CD14-positive monocyte (primary cell): Measurements from ENCODE around the gene PLXDC2. TPM values are rescaled to one million over a fixed set of nuclear protein-coding genes. Genes with fewer than 3 reads are reported as not detected.

Experiments
- DNase-seq, 3 donors: peaks; one replicate each; pipeline ENCODE4 v3.0.0-alpha.2; 2011 to 2022
- H2AFZ ChIP-seq: 2 replicates; pipeline ENCODE4 v1.6.0; 2012; ENCODE audit warnings: mild to moderate bottlenecking, low read depth, low read length, inconsistent platforms; ENCODE audit not compliant: insufficient read depth, poor library complexity, severe bottlenecking
- H3K27ac ChIP-seq, 2 donors: 1 replicate in 1 of 2; 2 replicates in 1 of 2; pipeline ENCODE4 v1.5.1; 2012 to 2013; ENCODE audit warnings: low read length in 2 of 2, control low read depth in 1 of 2, inconsistent platforms in 1 of 2, low read depth in 1 of 2, mild to moderate bottlenecking in 1 of 2
- H3K27me3 ChIP-seq, 2 donors: one replicate each; pipeline versions ENCODE4 v1.6.0 to v1.6.1; 2011 to 2013; ENCODE audit warnings: low read length in 2 of 2; ENCODE audit not compliant: control insufficient read depth in 2 of 2, insufficient read depth in 2 of 2
- H3K36me3 ChIP-seq, 2 donors: replicated peaks in 1 of 2; 1 replicate in 1 of 2; 2 replicates in 1 of 2; pipeline versions ENCODE4 v1.5.1 to v1.6.1; 2012 to 2013; ENCODE audit warnings: low read length in 2 of 2, control low read depth in 1 of 2, inconsistent platforms in 1 of 2, mild to moderate bottlenecking in 1 of 2; ENCODE audit not compliant: insufficient read depth in 2 of 2, control insufficient read depth in 1 of 2
- H3K4me1 ChIP-seq, 2 donors: 1 replicate in 1 of 2; 2 replicates in 1 of 2; pipeline versions ENCODE4 v1.5.1 to v1.6.1; 2012 to 2013; ENCODE audit warnings: low read length in 2 of 2, control low read depth in 1 of 2, inconsistent platforms in 1 of 2, mild to moderate bottlenecking in 1 of 2, moderate library complexity in 1 of 2; ENCODE audit not compliant: insufficient read depth in 2 of 2, control insufficient read depth in 1 of 2
- H3K4me2 ChIP-seq: replicated peaks from 2 replicates; pipeline ENCODE3; 2012; ENCODE audit warnings: low read length, moderate library complexity, mild to moderate bottlenecking; ENCODE audit not compliant: poor library complexity, severe bottlenecking; ENCODE audit errors: extremely low read depth
- H3K4me3 ChIP-seq, 3 experiments: fragments of 200-600 bp in 1 of 3; sonication (generic) in 1 of 3; replicated peaks in 1 of 3; 1 replicate in 2 of 3; 2 replicates in 1 of 3; pipeline ENCODE4 v1.5.1; 2011 to 2013; ENCODE audit warnings: low read length in 3 of 3, mild to moderate bottlenecking in 3 of 3, control low read depth in 2 of 3, low read depth in 2 of 3, inconsistent platforms in 1 of 3, moderate library complexity in 1 of 3
- H3K79me2 ChIP-seq: 2 replicates; pipeline ENCODE4 v1.6.0; 2012; ENCODE audit warnings: mild to moderate bottlenecking, control low read depth, inconsistent platforms, low read length, moderate library complexity; ENCODE audit not compliant: insufficient read depth
- H3K9ac ChIP-seq: 2 replicates; pipeline ENCODE4 v1.6.0; 2017; ENCODE audit warnings: low read length, mild to moderate bottlenecking; ENCODE audit not compliant: insufficient read depth, poor library complexity, severe bottlenecking
- H3K9me3 ChIP-seq, 2 donors: replicated peaks in 1 of 2; 1 replicate in 1 of 2; 2 replicates in 1 of 2; pipeline versions ENCODE4 v1.5.1 to v1.6.1; 2012 to 2013; ENCODE audit warnings: low read length in 2 of 2, control low read depth in 1 of 2; ENCODE audit not compliant: control insufficient read depth in 1 of 2, insufficient read depth in 1 of 2
- H4K20me1 ChIP-seq: 2 replicates; pipeline ENCODE4 v1.6.0; 2012; ENCODE audit warnings: mild to moderate bottlenecking, low read length, control low read depth, moderate library complexity; ENCODE audit not compliant: insufficient read depth
- H3K27ac Mint-ChIP-seq, 7 donors: one replicate each; pipeline ENCODE4 v1.8.0; 2020; ENCODE audit warnings: mild to moderate bottlenecking in 7 of 7, mixed read lengths in 7 of 7, moderate library complexity in 6 of 7, inconsistent platforms in 2 of 7
- H3K27me3 Mint-ChIP-seq, 3 donors: one replicate each; pipeline ENCODE4 v1.8.0; 2021 to 2022; ENCODE audit warnings: low read depth in 3 of 3, mild to moderate bottlenecking in 3 of 3, mixed read lengths in 3 of 3, moderate library complexity in 3 of 3, inconsistent platforms in 1 of 3
- H3K36me3 Mint-ChIP-seq, 2 donors: one replicate each; pipeline ENCODE4 v1.8.0; 2020; ENCODE audit warnings: mixed read lengths in 2 of 2, inconsistent platforms in 1 of 2, mild to moderate bottlenecking in 1 of 2
- H3K4me1 Mint-ChIP-seq: one replicate; pipeline ENCODE4 v1.8.0; 2020; ENCODE audit warnings: mild to moderate bottlenecking, mixed read lengths
- H3K4me3 Mint-ChIP-seq, 2 donors: one replicate each; pipeline ENCODE4 v1.8.0; 2020; ENCODE audit warnings: mild to moderate bottlenecking in 2 of 2, mixed read lengths in 2 of 2, moderate library complexity in 1 of 2
- H3K9me3 Mint-ChIP-seq, 7 donors: one replicate each; pipeline ENCODE4 v1.8.0; 2020 to 2022; ENCODE audit warnings: mixed read lengths in 7 of 7, mild to moderate bottlenecking in 6 of 7, moderate library complexity in 6 of 7, inconsistent platforms in 2 of 7
- CTCF ChIP-seq: fragments of 200-600 bp; IDR thresholded peaks from one replicate; pipeline ENCODE4 v1.8.0; 2022; ENCODE audit warnings: antibody characterized with exemption, mild to moderate bottlenecking
- whole genome bisulfite sequencing: methylation state at CpG from one replicate; pipeline ENCODE4 v1.1.5; 2013; ENCODE audit warnings: missing lambda C conversion rate; ENCODE audit not compliant: insufficient coverage; 5-methylcytosine and 5-hydroxymethylcytosine counted together
- intact Hi-C, 2 donors: fragments of 100-400 bp; cut with micrococcal nuclease; formaldehyde crosslinking; loops; one replicate each; pipeline versions ENCODE4 v1.15.0 to v1.15.1; 2023
- polyA plus RNA-seq, 3 donors: library from polyadenylated mRNA; depleted of rRNA in 1 of 3; unstranded in 2 of 3; stranded (reverse) in 1 of 3; fragments of 300-500 nt in 2 of 3; fragments of >200 nt in 1 of 3; fragmentation: Illumina TruSeq in 2 of 3; gene quantifications; 1 replicate in 2 of 3; 2 replicates in 1 of 3; pipeline ENCODE4 v1.2.3, GENCODE V29; 2012 to 2021

PLXDC2 gene
- polyA plus RNA-seq, 3 donors, result 37.5 to 128 (median 93.6) TPM

GRCh38 chr10:19817231-19817933 is 1.1 kb downstream of the PLXDC2 start:
- intact Hi-C loops, result loop anchor here in 1 of 2 donors (5.0 kb wide), 2 partner anchors 40 to 185 kb away; no protein-coding TSS in a partner anchor
- Mint-ChIP-seq H3K27me3 (peaks cover 8 to 10% (median 8%) of the 10 kb centered on the region in 3 donors), H3K36me3 (peaks cover 11 to 16% of the 10 kb centered on the region in 2 donors), H3K4me3 (peak overlapping the region; percentile 99), H3K9me3 (no peaks in the 10 kb centered on the region), H3K4me1 (peaks cover 38% of the 10 kb centered on the region), H3K27ac (peak overlapping the region; percentile 92 to 98 (median 96))
- peaks cover 47% of the 10 kb centered on the region for H4K20me1 ChIP-seq
- DNase-seq, result peak in 2 of 3 donors; percentile 31 to 48
- H3K4me2 ChIP-seq, result peak overlapping the region; percentile 97
- H3K79me2 ChIP-seq, result peaks cover 72% of the 10 kb centered on the region
- H3K4me3 ChIP-seq, result peak overlapping the region; percentile 83 to 93 (median 90)
- H3K4me1 ChIP-seq, result peaks cover 15 to 40% of the 10 kb centered on the region in 2 donors
- H3K27me3 ChIP-seq, result no peaks in the 10 kb centered on the region
- peak overlapping the region; percentile 91 to 93 for H3K27ac ChIP-seq
- no peaks in the 10 kb centered on the region for H3K9me3 ChIP-seq
- H2AFZ ChIP-seq, result peak overlapping the region; percentile 76
- H3K36me3 ChIP-seq, result no peaks in the 10 kb centered on the region
- TF ChIP-seq CTCF, result peak; percentile 8
- under 1% methylated on average over 11 of the region's 27 CpGs for WGBS
- H3K9ac ChIP-seq, result peak overlapping the region; percentile 91

GRCh38 chr10:19818876-19819275 is 2.6 kb downstream of the PLXDC2 start:
- intact Hi-C loops, result loop anchor here in 1 of 2 donors (2.0 to 5.0 kb wide), 3 partner anchors 14 to 183 kb away; no protein-coding TSS in a partner anchor
- WGBS, result no CpG with 5 or more reads among the region's 1 CpG
- no peaks in the 10 kb centered on the region for H3K9me3 ChIP-seq
- peak overlapping the region; percentile 97 for H3K4me2 ChIP-seq
- H3K36me3 ChIP-seq, result no peaks in the 10 kb centered on the region
- peak overlapping the region in 6 of 7 donors; percentile 60 to 98 (median 96) for H3K27ac Mint-ChIP-seq
- no peaks in the 10 kb centered on the region for H3K9me3 Mint-ChIP-seq
- DNase-seq, result no peak
- H3K79me2 ChIP-seq, result peaks cover 87% of the 10 kb centered on the region
- H3K27ac ChIP-seq, result peak overlapping the region in 1 of 2 donors; percentile 93
- H3K9ac ChIP-seq, result peak overlapping the region; percentile 91
- peaks cover 7 to 8% (median 8%) of the 10 kb centered on the region in 3 donors for H3K27me3 Mint-ChIP-seq
- H3K4me3 ChIP-seq, result peak overlapping the region; percentile 83 to 93 (median 90)
- no peaks in the 10 kb centered on the region for H3K27me3 ChIP-seq
- peak overlapping the region; percentile 99 for H3K4me3 Mint-ChIP-seq
- H3K4me1 ChIP-seq, result peaks cover 22 to 47% of the 10 kb centered on the region in 2 donors
- no peak for TF ChIP-seq CTCF
- peaks cover 62% of the 10 kb centered on the region for H4K20me1 ChIP-seq
- peaks cover 49% of the 10 kb centered on the region for H3K4me1 Mint-ChIP-seq
- peaks cover 13 to 28% of the 10 kb centered on the region in 2 donors for H3K36me3 Mint-ChIP-seq
- no peak overlapping the region for H2AFZ ChIP-seq
